Lung (tissue), 16 donors: Measurements from ENCODE around the gene AIP. TPM values are rescaled to one million over a fixed set of nuclear protein-coding genes. Genes with fewer than 3 reads are reported as not detected.

ENCODE experiments used
- ATAC-seq: fragments of 200-7000 bp; cut with Tn5 transposase; one replicate; pipeline ENCODE4 v1.9.1; 2020; ENCODE audit warnings: moderate number of reproducible peaks; ENCODE audit not compliant: insufficient read depth, low FRiP score
- DNase-seq, 3 donors: peaks; one replicate each; pipeline ENCODE4 v3.0.0-alpha.2; 2013 to 2017
- H3K27ac ChIP-seq, 2 donors: one replicate each; pipeline ENCODE4 v1.5.1; 2013; ENCODE audit warnings: mild to moderate bottlenecking in 2 of 2, moderate library complexity in 2 of 2, control low read depth in 1 of 2, inconsistent platforms in 1 of 2, low read depth in 1 of 2, low read length in 1 of 2
- H3K27me3 ChIP-seq, 3 donors: one replicate each; pipeline ENCODE4 v1.5.1; 2013; ENCODE audit warnings: low read length in 2 of 3; ENCODE audit not compliant: control insufficient read depth in 3 of 3, insufficient read depth in 3 of 3
- H3K36me3 ChIP-seq, 4 donors: one replicate each; pipeline ENCODE4 v1.5.1; 2013; ENCODE audit warnings: low read length in 4 of 4, mild to moderate bottlenecking in 1 of 4, moderate library complexity in 1 of 4; ENCODE audit not compliant: control insufficient read depth in 4 of 4, insufficient read depth in 4 of 4
- H3K4me1 ChIP-seq, 5 donors: one replicate each; pipeline ENCODE4 v1.5.1; 2013; ENCODE audit warnings: low read length in 5 of 5, mild to moderate bottlenecking in 2 of 5, moderate library complexity in 1 of 5; ENCODE audit not compliant: control insufficient read depth in 5 of 5, insufficient read depth in 5 of 5
- H3K4me3 ChIP-seq: one replicate; pipeline ENCODE4 v1.5.1; 2013; ENCODE audit warnings: mild to moderate bottlenecking, control low read depth, moderate library complexity
- H3K9ac ChIP-seq, 2 donors: one replicate each; pipeline ENCODE4 v1.5.1; 2013; ENCODE audit warnings: low read length in 2 of 2, control low read depth in 1 of 2; ENCODE audit not compliant: insufficient read depth in 1 of 2
- H3K9me3 ChIP-seq, 4 donors: one replicate each; pipeline ENCODE4 v1.5.1; 2013; ENCODE audit warnings: low read length in 3 of 4, mild to moderate bottlenecking in 1 of 4, moderate library complexity in 1 of 4; ENCODE audit not compliant: control insufficient read depth in 4 of 4, insufficient read depth in 3 of 4
- WGBS, 2 donors: extraction: QIAGEN DNeasy Blood & Tissue Kit; methylation state at CpG; one replicate each; pipeline ENCODE4 v1.1.7; 2013; 5-methylcytosine and 5-hydroxymethylcytosine counted together
- long read RNA-seq, 5 donors: transcript quantifications; one replicate each; lab custom pipeline, GENCODE V29; 2026
- polyA plus RNA-seq, 2 donors: library from polyadenylated mRNA; stranded (reverse); fragments of 200-250 nt; gene quantifications; one replicate each; pipeline ENCODE4 v1.2.1, GENCODE V29; 2013
- total RNA-seq, 2 donors: library from RNA; depleted of rRNA in 1 of 2; stranded (reverse); fragments of >200 nt in 1 of 2; gene quantifications; one replicate each; pipeline ENCODE4 v1.2.1, GENCODE V29; 2014 to 2021
- TF ChIP-seq, protein P1 (sequence below): IDR thresholded peaks from 2 replicates; pipeline ENCODE4 v1.5.1; 2012; ENCODE audit warnings: mild to moderate bottlenecking; ENCODE audit errors: control extremely low read depth, extremely low read depth
- donor health status: control.
- donor health status: control.
- donor health status: Bipolar disorder and iron deficiency.
- donor health status: healthy.
- donor health status: DM: yes; HTN: yes; CAD: no.

AIP gene
- total RNA-seq: 10 to 100 TPM; 60.0 to 64.8 TPM
- 100 to 1,000 TPM in 1 of 2 donors, 10 to 100 TPM in 1; 82.8 to 126 TPM for polyA plus RNA-seq
- long read RNA-seq, donor 1, transcript AIP-201 (6 exons, 1,221 nt): major isoform, 29 of 29 reads
- long read RNA-seq, donor 1, partial matches to known transcripts: 0 of 29 reads
- long read RNA-seq, donor 1, other reads (novel, unspliced or antisense): 0 of 29 reads
- long read RNA-seq, donor 2, transcript AIP-201 (6 exons, 1,221 nt): major isoform, 16 of 23 reads
- long read RNA-seq, donor 2, partial matches to known transcripts: 6 of 23 reads
- long read RNA-seq, donor 2, other reads (novel, unspliced or antisense): 0 of 23 reads
- long read RNA-seq, donor 3, transcript AIP-201 (6 exons, 1,221 nt): major isoform, 16 of 19 reads
- long read RNA-seq, donor 3, partial matches to known transcripts: 0 of 19 reads
- long read RNA-seq, donor 3, other reads (novel, unspliced or antisense): 0 of 19 reads
- long read RNA-seq, donor 4, transcript AIP-201 (6 exons, 1,221 nt): major isoform, 7 of 19 reads
- long read RNA-seq, donor 4, partial matches to known transcripts: 11 of 19 reads
- long read RNA-seq, donor 4, other reads (novel, unspliced or antisense): 0 of 19 reads
- long read RNA-seq, donor 5, transcript AIP-201 (6 exons, 1,221 nt): major isoform, 37 of 44 reads
- long read RNA-seq, donor 5, partial matches to known transcripts: 7 of 44 reads
- long read RNA-seq, donor 5, other reads (novel, unspliced or antisense): 0 of 44 reads

DNA sequence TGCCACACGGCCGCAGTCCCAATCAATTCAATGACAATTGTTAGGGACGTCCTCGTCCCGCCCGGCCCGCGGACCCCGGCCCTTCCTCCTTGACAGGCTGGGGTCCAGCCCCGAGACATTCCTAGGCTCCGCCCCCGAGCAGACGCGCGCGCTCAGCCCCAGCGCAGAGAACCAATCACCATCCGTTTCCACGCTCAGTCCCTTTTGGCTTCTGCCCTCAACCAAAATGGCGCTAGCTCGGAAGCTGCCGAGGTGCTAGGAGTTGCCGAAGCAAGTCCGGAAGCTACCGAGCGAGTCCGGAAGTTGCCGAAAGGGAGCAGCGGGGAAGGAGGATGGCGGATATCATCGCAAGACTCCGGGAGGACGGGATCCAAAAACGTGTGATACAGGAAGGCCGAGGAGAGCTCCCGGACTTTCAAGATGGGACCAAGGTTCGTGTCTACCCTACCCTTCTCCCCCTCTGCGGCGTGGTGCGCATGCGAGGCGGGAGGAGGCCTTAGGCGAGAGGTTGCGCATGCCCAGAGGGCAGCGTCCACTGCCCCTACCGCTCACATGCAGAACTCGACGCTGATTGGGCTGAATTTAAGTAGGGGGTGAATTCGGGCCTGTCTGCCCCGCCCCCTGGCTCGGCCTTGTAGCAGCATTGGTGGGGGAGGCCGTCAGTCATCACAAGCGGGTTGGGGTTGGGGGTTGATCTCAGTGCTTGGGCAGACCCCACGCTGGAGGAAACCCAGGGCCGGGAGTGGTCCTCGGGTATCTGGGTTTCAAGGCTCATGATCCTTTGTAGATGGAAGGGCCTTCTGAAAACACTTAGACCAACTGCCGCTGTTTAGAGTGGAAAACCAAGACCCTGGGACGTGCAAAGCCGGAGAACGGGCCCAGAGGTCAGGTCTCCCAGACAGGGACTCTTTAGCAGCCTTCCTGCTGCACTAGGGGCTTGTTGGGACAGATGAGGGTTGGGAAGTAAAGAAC lies at the start of gene AIP:
Gene AIP, plus strand, starts transcription at position 200 of the 972 bp plus-strand sequence. Its CDS starts 133 bp downstream, at position 333.
- WGBS, 2 donors: 10 to 12% methylated on average over 52 to 60 of the region's 60 CpGs
- Histone ChIP-seq H3K27ac (peak within 1 kb of the TSS; percentile 79 to 80), H3K4me3 (peak within 1 kb of the TSS; percentile 48), H3K9ac (peak within 1 kb of the TSS; percentile 26 to 92), H3K27me3 (no peaks in the 10 kb centered on the region), H3K9me3 (no peaks in the 10 kb centered on the region), H3K4me1 (peaks cover 0 to 12% (median 7%) of the 10 kb centered on the region in 5 donors), H3K36me3 (peaks cover 0 to 14% (median 12%) of the 10 kb centered on the region in 4 donors)
- TF ChIP-seq, protein P1, sequence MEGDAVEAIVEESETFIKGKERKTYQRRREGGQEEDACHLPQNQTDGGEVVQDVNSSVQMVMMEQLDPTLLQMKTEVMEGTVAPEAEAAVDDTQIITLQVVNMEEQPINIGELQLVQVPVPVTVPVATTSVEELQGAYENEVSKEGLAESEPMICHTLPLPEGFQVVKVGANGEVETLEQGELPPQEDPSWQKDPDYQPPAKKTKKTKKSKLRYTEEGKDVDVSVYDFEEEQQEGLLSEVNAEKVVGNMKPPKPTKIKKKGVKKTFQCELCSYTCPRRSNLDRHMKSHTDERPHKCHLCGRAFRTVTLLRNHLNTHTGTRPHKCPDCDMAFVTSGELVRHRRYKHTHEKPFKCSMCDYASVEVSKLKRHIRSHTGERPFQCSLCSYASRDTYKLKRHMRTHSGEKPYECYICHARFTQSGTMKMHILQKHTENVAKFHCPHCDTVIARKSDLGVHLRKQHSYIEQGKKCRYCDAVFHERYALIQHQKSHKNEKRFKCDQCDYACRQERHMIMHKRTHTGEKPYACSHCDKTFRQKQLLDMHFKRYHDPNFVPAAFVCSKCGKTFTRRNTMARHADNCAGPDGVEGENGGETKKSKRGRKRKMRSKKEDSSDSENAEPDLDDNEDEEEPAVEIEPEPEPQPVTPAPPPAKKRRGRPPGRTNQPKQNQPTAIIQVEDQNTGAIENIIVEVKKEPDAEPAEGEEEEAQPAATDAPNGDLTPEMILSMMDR: no peak
- DNase-seq (peak; percentile 98 to 99 (median 99)), ATAC-seq (peak; percentile 98)

DNA sequence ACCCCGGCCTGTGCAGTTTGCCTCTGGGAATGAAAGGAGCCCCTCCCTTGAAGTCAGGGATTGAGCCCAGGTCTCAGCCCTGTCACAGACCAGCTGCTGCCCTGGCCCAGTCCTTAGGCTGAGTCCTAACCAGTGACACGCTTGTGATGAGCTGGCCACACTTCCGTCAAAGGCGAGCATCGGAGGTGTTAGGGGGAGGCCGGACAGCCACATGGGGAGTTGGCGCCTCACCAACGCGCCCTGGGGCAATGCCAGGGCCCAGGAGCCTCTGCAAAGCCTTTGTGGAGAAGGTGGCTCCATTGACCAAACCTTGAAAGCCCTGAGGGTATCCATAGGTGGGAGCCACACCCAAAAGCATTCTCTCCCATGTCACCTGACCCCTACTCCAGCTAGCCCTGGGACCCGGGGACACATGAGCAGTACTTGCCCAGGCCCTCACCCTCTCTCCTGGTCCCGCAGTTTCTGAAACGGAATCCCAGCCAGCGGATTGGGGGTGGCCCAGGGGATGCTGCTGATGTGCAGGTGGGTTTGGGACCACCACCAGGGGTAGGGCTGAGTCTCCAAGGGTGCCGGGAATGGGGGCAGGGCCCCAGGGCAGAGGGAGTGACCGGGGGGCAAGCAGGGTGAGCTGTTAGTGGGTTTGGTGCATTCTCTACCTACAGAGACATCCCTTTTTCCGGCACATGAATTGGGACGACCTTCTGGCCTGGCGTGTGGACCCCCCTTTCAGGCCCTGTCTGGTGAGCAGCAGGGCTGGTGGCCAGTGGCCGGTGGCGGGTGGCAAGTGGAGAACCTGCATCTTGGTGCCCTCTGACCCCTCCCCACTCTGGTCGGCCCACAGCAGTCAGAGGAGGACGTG lies 49.1 kb upstream of the AIP start:
- Histone ChIP-seq H3K27me3 (no peaks in the 10 kb centered on the region), H3K9me3 (no peaks in the 10 kb centered on the region), H3K9ac (no peak overlapping the region), H3K36me3 (peaks cover 0 to 65% (median 15%) of the 10 kb centered on the region in 4 donors), H3K27ac (no peak overlapping the region), H3K4me3 (no peak overlapping the region), H3K4me1 (peaks cover 0 to 8% (median 5%) of the 10 kb centered on the region in 5 donors)
- 88 to 89% methylated on average over 21 to 22 of the region's 22 CpGs for WGBS, 2 donors
- DNase-seq (no peak), ATAC-seq (no peak)
- TF ChIP-seq, protein P1: no peak

DNA sequence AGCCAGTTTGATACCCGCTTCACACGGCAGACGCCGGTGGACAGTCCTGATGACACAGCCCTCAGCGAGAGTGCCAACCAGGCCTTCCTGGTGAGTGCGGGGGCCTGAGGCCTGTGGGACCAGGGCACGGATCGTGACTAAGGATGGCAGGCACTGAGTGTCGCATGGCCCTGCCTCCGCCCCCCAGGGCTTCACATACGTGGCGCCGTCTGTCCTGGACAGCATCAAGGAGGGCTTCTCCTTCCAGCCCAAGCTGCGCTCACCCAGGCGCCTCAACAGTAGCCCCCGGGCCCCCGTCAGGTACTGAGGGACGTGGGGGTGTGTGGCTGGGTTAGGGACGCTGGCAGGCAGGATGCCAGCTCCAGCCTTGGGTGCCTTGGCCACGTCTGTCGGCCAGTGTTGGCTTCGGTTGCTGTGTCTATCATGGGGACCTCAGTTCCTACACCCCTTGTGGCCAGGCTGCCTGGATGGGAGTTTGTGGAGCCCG lies 48.4 kb upstream of the AIP start:
- TF ChIP-seq, protein P1: no peak
- Histone ChIP-seq H3K9me3 (no peaks in the 10 kb centered on the region), H3K9ac (no peak overlapping the region), H3K36me3 (peaks cover 0 to 66% (median 15%) of the 10 kb centered on the region in 4 donors), H3K27me3 (no peaks in the 10 kb centered on the region), H3K27ac (no peak overlapping the region), H3K4me1 (peaks cover 0 to 2% (median 1%) of the 10 kb centered on the region in 5 donors), H3K4me3 (no peak overlapping the region)
- DNase-seq (no peak), ATAC-seq (no peak)
- 86 to 88% methylated on average over 23 of the region's 23 CpGs for WGBS, 2 donors
